WERI-Rb-1 (cell line): ENCODE data around the gene CHI3L1.
A peak's percentile ranks its signal among the peaks of the same experiment; 100 is the strongest.

Experiments used
- DNase-seq: peaks from one replicate; pipeline ENCODE4 v3.0.0-alpha.2; 2020
- H3K27ac ChIP-seq: fragments of 250-450 bp; sonication (Bioruptor Pico); 2 replicates; pipeline ENCODE4 v1.5.1; 2020; ENCODE audit warnings: mild to moderate bottlenecking, moderate library complexity
- H3K27me3 ChIP-seq: fragments of 250-450 bp; sonication (Bioruptor Pico); 2 replicates; pipeline ENCODE4 v1.5.1; 2021; ENCODE audit warnings: mild to moderate bottlenecking, low read depth, moderate library complexity; ENCODE audit not compliant: insufficient read depth, severe bottlenecking
- H3K36me3 ChIP-seq: fragments of 250-450 bp; sonication (Bioruptor Pico); 2 replicates; pipeline ENCODE4 v1.5.1; 2020; ENCODE audit warnings: mild to moderate bottlenecking, moderate library complexity
- H3K4me3 ChIP-seq: 2 replicates; pipeline ENCODE4 v1.5.1; 2011; ENCODE audit warnings: low read depth, mild to moderate bottlenecking, control low read depth, low read length
- H3K9me3 ChIP-seq: fragments of 250-450 bp; sonication (Bioruptor Pico); 2 replicates; pipeline ENCODE4 v1.5.1; 2021; ENCODE audit warnings: mild to moderate bottlenecking, moderate library complexity; ENCODE audit not compliant: severe bottlenecking
- CTCF ChIP-seq: IDR thresholded peaks from 2 replicates; pipeline ENCODE4 v1.5.1; 2011; ENCODE audit warnings: low read depth, mild to moderate bottlenecking, control low read depth, inconsistent platforms, low read length

The CHI3L1 gene

DNA sequence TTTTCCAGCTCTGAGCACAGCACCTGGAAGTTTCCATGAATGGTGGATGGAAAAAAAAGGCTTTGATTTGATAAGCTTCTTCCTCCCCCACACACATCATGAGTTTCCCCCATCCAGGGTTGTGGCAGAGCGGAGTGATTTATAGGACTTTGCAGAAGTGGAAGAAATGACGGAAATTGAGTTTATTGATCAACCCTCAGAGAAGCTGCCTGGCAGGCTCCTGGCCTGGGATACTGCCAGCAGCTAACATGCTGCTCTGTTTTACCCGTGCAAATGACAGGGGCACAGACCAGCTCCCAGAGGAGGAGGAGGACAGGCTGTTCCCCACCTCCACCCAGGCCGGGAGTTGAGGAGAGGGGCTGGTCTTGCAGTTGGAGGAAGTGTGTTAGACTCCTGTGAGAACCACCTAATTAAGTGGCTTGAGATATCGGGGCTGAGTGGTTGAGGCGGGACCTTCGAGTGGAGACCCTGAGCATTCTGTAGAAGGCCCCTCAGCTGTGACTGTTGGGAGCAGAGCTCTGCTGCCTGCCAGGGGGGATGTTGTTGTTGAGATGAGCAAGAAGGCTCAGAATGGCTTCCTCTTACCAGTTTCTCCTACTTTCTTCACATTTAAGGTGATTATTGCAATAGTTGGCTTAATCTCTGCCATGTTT lies 37.2 kb downstream of the CHI3L1 start:
- H3K9me3 ChIP-seq, result no peaks in the 10 kb centered on the region
- H3K27ac ChIP-seq, result peak overlapping the region; percentile 7
- no peaks in the 10 kb centered on the region; the same call in none of the 2 replicates for H3K36me3 ChIP-seq
- no peak overlapping the region for H3K4me3 ChIP-seq
- DNase-seq, result no peak
- no peak for TF ChIP-seq CTCF
- no peaks in the 10 kb centered on the region for H3K27me3 ChIP-seq

- Histone ChIP-seq H3K27ac (no peak overlapping the region), H3K27me3 (no peaks in the 10 kb centered on the region), H3K4me3 (no peak overlapping the region), H3K9me3 (no peaks in the 10 kb centered on the region), H3K36me3 (peaks cover 3% of the 10 kb centered on the region)
- DNase-seq, result no peak
- TF ChIP-seq CTCF, result no peak
Observed at GRCh38 chr1:203148579-203148978, 37.9 kb downstream of the CHI3L1 start.

GRCh38 chr1:203148127-203148526 lies 38.4 kb downstream of the CHI3L1 start:
- Histone ChIP-seq H3K27me3 (no peaks in the 10 kb centered on the region), H3K4me3 (no peak overlapping the region), H3K36me3 (peaks cover 3% of the 10 kb centered on the region), H3K9me3 (no peaks in the 10 kb centered on the region), H3K27ac (peak overlapping the region; percentile 16)
- peak; percentile 91 for TF ChIP-seq CTCF
- no peak for DNase-seq

DNA sequence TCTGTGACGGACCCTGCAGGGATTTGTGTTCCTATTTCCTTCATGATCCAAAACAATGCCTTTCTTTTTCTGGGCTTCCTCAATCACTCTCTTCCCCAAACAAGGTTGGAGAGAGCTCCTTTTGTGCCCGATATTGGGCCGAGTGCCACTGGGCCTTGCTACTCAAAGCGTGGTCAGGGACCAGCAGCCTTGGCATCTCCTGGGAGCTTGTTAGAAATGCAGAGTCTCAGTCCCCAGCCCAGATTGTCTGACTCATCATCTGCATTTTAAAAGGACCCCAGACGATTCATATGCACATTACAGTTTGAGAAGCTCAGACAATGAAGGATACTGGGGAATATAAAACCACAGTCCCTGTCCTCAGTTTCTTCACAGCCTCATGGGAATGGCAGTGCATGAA lies 39.1 kb downstream of the CHI3L1 start:
- no peak overlapping the region for H3K4me3 ChIP-seq
- no peak for TF ChIP-seq CTCF
- DNase-seq, result no peak
- H3K27me3 ChIP-seq, result no peaks in the 10 kb centered on the region
- H3K27ac ChIP-seq, result peak overlapping the region; percentile 16
- H3K36me3 ChIP-seq, result peaks cover 9% of the 10 kb centered on the region
- no peaks in the 10 kb centered on the region for H3K9me3 ChIP-seq

DNA sequence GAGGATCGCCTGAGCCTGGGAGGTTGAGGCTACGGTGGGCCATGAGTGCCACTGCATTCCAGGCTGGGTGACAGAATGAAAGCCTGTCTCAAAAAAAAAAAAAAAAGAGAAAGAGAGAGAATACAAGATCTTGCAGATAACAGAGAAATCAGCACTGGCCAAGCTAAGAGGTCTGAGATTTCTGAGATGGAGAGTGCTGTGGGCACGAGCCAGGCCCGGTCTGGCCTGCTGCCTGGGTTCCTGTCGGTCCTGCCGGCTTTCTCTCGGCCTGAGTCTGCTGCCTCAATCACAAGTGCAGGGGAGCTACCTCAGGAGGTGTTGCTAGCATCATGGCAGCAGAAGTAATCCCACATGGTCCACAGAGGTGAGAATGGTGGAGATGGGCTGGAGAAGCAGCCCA lies 40.0 kb downstream of the CHI3L1 start:
- no peak for DNase-seq
- no peaks in the 10 kb centered on the region for H3K9me3 ChIP-seq
- H3K4me3 ChIP-seq, result no peak overlapping the region
- H3K27ac ChIP-seq, result no peak overlapping the region
- no peak for TF ChIP-seq CTCF
- H3K27me3 ChIP-seq, result no peaks in the 10 kb centered on the region
- H3K36me3 ChIP-seq, result peaks cover 17% of the 10 kb centered on the region

DNA sequence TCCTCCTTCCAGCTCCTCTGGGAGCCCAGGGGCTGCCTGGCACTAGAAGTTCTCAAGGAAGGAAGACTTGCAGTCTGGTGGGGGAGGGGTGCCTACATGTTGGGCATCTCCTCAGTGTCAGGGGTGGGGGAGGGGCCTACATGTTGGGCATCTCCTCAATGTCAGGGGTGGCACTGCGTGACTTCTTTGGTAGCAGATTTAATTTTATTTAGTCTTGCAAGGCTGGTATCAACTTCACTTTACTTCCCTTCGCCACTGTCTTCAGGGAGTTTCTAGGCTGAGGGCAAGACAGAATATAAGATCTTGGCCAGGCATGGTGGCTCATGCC lies 40.5 kb downstream of the CHI3L1 start:
- H3K27ac ChIP-seq, result no peak overlapping the region
- no peak for TF ChIP-seq CTCF
- DNase-seq, result no peak
- H3K36me3 ChIP-seq, result peaks cover 19% of the 10 kb centered on the region
- H3K27me3 ChIP-seq, result no peaks in the 10 kb centered on the region
- H3K9me3 ChIP-seq, result no peaks in the 10 kb centered on the region
- no peak overlapping the region for H3K4me3 ChIP-seq
